Measurements from ENCODE around the gene ARPC5L. TPM values are rescaled to one million over a fixed set of nuclear protein-coding genes. Genes with fewer than 3 reads are reported as not detected.
"Not testable (repeated sequence)": the region's sequence is repeated elsewhere in the genome, so short reads cannot be mapped to it uniquely, and the experiment has no call there.

ARPC5L gene
- total RNA-seq, 1 donor from 2014 or later, result 30.3 TPM

- no peak overlapping the region for H3K4me3 ChIP-seq (ENCODE audit: low read depth, low read length)
- peaks cover 4% of the 10 kb centered on the region for H3K36me3 ChIP-seq (ENCODE audit: control insufficient read depth, insufficient read depth, low read length)
- peak; percentile 36 for FAIRE-seq
- no peak for DNase-seq (ENCODE audit: low read depth)
- no peak for TF ChIP-seq CTCF (IDR thresholded peaks at IDR 0.05; ENCODE audit: insufficient read depth, low read length, severe bottlenecking)
- H3K27me3 ChIP-seq (ENCODE audit: control insufficient read depth, insufficient read depth, low read length), result no peaks in the 10 kb centered on the region
Measured at GRCh38 chr9:124911766-124912165, 49.8 kb downstream of the ARPC5L start.

GRCh38 chr9:124913378-124913777, 51.4 kb downstream of the ARPC5L start:
- no peak for TF ChIP-seq CTCF (IDR thresholded peaks at IDR 0.05; ENCODE audit: insufficient read depth, low read length, severe bottlenecking)
- no peak for DNase-seq (ENCODE audit: low read depth)
- H3K27me3 ChIP-seq (ENCODE audit: control insufficient read depth, insufficient read depth, low read length), result no peaks in the 10 kb centered on the region
- no peak overlapping the region for H3K4me3 ChIP-seq (ENCODE audit: low read depth, low read length)
- H3K36me3 ChIP-seq (ENCODE audit: control insufficient read depth, insufficient read depth, low read length), result peaks cover 4% of the 10 kb centered on the region
- no peak for FAIRE-seq

GRCh38 chr9:124914753-124915405, 52.9 kb downstream of the ARPC5L start:
- TF ChIP-seq CTCF (IDR thresholded peaks at IDR 0.05; ENCODE audit: insufficient read depth, low read length, severe bottlenecking), result no peak
- no peak for FAIRE-seq
- H3K36me3 ChIP-seq (ENCODE audit: control insufficient read depth, insufficient read depth, low read length), result peaks cover 6% of the 10 kb centered on the region

GRCh38 chr9:124920394-124920793, 58.5 kb downstream of the ARPC5L start:
- FAIRE-seq; H3K36me3 ChIP-seq (ENCODE audit: control insufficient read depth, insufficient read depth, low read length); H3K4me3 ChIP-seq (ENCODE audit: low read depth, low read length); H3K27me3 ChIP-seq (ENCODE audit: control insufficient read depth, insufficient read depth, low read length): not testable (repeated sequence)
- DNase-seq (ENCODE audit: low read depth), result peak; percentile 17

More at GRCh38 chr9:124914753-124915405, 52.9 kb downstream of the ARPC5L start:
- Histone ChIP-seq H3K27me3 (ENCODE audit: control insufficient read depth, insufficient read depth, low read length) (no peaks in the 10 kb centered on the region), H3K4me3 (ENCODE audit: low read depth, low read length) (no peak overlapping the region)
- no peak for DNase-seq (ENCODE audit: low read depth)

Other genes with a start within 250 kb of the ARPC5L start
- gene NR6A1, start 90.8 kb upstream of the ARPC5L start, total RNA-seq, result 2.9 TPM in 2 replicates
- gene OLFML2A, start 85.0 kb upstream of the ARPC5L start, total RNA-seq, result 4.5 and 6.3 TPM in 2 replicates
- gene WDR38, start 8.7 kb upstream of the ARPC5L start, total RNA-seq, result not detected in 2 replicates
- gene RPL35, start 173 bp upstream of the ARPC5L start, total RNA-seq, result 3,172 and 3,391 TPM in 2 replicates
- gene GOLGA1, start 79.0 kb downstream of the ARPC5L start, total RNA-seq, result 7.9 and 9.7 TPM in 2 replicates

Measured in bronchial epithelial cell (primary cell).